Measurements from ENCODE around the gene URI1.

Gene URI1

DNA sequence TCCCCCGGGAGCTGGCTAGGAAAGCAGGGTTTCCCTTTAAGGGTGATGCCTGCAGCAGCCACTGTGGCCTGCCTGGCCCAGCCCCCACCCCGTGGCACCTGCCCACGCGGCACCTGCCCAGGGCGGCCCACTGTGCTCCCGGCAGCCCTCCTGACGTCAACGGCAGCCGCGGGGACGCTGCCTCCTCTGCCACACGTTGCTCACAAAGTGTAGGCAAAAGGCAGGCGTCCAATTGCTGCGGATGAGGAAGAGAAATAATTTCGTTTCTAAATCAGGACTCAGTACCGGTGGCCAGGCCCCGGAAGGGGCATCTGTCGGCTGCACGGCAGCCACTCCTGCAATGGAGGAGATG lies 122.3 kb downstream of the URI1 start:
- Histone ChIP-seq H3K36me3 (no peaks in the 10 kb centered on the region), H3K4me3 (ENCODE audit: low read depth, low read length) (no peak overlapping the region), H3K9me3 (no peaks in the 10 kb centered on the region), H3K27me3 (no peaks in the 10 kb centered on the region), H3K4me1 (0 out of 2 replicates have a peak, but pooled peaks cover 3% of the 10 kb centered on the region)
- TF ChIP-seq, protein P1, sequence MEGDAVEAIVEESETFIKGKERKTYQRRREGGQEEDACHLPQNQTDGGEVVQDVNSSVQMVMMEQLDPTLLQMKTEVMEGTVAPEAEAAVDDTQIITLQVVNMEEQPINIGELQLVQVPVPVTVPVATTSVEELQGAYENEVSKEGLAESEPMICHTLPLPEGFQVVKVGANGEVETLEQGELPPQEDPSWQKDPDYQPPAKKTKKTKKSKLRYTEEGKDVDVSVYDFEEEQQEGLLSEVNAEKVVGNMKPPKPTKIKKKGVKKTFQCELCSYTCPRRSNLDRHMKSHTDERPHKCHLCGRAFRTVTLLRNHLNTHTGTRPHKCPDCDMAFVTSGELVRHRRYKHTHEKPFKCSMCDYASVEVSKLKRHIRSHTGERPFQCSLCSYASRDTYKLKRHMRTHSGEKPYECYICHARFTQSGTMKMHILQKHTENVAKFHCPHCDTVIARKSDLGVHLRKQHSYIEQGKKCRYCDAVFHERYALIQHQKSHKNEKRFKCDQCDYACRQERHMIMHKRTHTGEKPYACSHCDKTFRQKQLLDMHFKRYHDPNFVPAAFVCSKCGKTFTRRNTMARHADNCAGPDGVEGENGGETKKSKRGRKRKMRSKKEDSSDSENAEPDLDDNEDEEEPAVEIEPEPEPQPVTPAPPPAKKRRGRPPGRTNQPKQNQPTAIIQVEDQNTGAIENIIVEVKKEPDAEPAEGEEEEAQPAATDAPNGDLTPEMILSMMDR (IDR thresholded peaks at IDR 0.05; ENCODE audit: low read depth, low read length) = no peak
- no peak for DNase-seq

DNA sequence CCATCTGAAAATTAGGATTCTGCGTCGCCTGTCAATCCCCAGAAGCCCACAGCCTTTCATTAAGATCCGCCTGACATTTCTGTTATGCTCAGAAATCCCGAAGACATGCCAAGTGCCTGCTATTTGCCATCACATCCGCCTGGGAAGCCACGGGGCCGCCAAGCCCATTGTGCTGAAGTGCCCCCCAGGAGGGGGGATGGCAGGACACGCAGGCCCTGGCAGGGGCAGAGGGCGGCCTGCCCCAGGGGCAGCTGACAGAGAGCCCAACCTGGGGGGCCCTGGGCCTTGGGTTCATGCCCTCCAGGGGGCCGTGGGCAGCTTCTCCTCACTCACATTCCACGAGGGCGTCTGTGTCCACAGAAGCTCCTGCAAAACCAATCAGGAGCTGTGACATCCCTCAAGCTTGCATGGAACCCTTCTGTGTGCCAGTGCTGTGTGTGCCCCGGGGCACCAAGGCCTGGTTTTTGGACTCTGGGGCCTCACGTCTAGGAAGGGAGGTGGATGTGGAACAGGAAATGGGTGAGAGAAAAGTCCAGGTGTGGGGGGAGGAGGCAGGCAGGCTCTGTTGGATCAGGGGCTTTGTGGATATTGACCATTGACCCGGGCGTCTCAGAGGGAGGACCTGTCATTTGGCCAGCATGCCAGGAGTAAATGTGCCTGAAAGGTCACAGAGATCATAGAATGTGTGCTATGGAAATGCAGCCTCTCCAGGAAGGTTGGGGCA lies 122.9 kb downstream of the URI1 start:
- no peaks in the 10 kb centered on the region for H3K9me3 ChIP-seq
- no peak overlapping the region for H3K4me3 ChIP-seq (ENCODE audit: low read depth, low read length)
- 0 out of 2 replicates have a peak, but pooled peaks cover 3% of the 10 kb centered on the region for H3K4me1 ChIP-seq
- TF ChIP-seq, protein P1 (IDR thresholded peaks at IDR 0.05; ENCODE audit: low read depth, low read length) = no peak
- no peaks in the 10 kb centered on the region for H3K27me3 ChIP-seq
- H3K36me3 ChIP-seq = no peaks in the 10 kb centered on the region
- no peak for DNase-seq

DNA sequence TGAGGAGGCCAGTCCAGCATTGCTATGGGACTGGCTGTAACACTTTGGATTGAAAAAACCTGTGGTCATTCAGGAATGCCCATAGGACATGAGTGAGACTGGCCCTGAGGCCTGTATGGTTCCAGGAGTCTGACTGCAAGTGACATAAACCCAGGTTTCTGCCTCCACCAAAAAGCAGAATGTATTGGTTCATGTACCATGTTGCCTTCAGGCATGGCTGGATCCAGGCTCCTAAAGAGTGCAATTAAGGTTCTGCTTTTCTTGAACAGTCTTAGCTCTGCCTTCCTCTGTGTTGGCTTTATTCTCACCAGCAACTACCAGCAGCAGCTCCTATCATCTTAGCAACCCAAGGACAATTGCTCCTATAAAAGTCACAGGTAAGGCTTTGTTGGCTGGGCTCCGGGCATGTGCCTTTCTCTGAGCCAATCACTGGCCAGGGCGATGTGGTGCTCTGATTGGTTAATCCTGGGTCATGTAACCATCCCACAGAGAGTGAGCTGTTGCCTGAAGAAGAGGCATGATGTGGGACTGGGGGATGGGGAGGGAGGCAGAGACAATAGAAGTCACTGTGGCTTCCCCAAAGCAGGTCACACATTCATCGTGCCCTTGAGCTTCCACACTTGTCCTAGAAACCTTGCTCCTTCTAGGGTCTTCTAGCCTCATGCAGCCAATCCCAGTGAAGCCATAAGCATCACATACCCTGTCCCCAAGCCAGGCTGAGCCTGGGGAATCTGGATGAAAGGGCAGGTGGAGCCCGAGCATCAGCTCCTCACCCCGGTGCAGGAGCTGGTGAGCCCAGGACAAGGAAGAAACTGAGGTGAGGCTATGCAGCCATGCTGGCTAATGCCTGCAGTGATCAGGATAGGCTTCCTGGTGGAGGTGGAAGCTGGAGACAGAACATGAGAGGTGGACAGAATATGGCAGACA lies 123.9 kb downstream of the URI1 start:
- Histone ChIP-seq H3K9me3 (no peaks in the 10 kb centered on the region), H3K4me1 (peaks cover 4% of the 10 kb centered on the region; the same call in 1 of the 2 replicates), H3K36me3 (no peaks in the 10 kb centered on the region), H3K27me3 (no peaks in the 10 kb centered on the region), H3K4me3 (ENCODE audit: low read depth, low read length) (no peak overlapping the region)
- TF ChIP-seq, protein P1 (IDR thresholded peaks at IDR 0.05; ENCODE audit: low read depth, low read length) = no peak
- no peak for DNase-seq
